NCI-H82 treated with DMSO at 0.1 percent for 48 hours (cell line): ENCODE measurements around the gene PHC2.

Experiments
- DNase-seq: peaks from one replicate; lab custom pipeline; 2025; ENCODE audit not compliant: unreplicated experiment; lab: John Stamatoyannopoulos, UW

The PHC2 gene

DNA sequence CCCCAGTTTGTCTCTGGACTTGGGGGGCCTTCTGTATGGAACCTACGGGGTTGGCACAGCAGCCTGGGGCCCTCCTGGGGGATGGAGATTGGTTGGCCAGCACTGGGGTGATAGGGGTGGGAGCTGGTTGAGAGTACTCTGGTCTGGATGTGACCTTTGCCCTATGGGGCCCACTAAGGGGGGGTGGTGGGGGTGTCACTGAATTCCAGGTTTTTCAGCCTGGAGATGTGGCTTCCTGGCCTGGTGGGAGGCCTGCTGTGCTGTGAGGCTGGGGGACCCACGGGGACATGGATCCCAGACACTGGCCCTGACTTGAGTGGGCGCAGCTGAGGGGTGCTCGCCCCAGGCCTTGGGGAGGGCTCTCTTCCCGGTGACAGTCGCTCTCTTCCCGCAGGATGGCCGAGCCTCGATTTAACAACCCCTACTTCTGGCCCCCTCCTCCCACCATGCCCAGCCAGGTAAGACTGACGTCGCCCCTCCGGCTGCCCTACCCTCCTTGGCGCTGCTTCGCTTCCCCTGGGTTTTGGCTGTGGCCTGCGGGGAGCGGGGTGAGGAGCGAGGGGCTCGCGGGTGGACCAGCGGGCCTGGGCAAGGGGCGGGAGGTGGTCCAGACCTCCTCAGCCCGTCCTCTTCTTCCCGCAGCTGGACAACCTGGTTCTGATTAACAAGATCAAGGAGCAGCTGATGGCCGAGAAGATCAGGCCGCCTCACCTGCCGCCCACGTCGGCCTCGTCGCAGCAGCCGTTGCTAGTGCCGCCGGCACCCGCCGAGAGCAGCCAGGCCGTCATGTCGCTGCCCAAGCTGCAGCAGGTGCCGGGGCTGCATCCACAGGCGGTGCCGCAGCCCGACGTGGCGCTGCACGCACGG lies 155.0 kb downstream of the PHC2 start:
- no peak for DNase-seq

DNA sequence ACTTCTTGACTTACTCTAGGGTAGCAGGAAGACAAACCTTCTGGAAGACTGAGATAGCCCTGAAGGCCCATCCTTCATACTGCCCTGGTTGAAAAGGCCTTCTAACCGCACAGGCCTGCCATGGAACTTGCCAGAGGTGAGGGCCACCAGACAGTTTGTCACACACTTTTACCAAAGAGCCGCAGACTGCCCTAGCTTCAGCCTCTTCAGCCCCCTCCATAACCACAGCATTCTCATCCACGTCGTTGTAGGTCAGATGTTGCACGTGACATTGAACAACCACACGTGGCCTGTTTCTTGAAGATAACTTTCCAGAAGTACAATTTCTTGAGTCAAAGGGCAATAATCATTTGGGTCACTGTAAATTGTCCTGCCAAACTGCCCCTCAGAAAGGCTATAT lies 155.7 kb downstream of the PHC2 start:
- DNase-seq: no peak

DNA sequence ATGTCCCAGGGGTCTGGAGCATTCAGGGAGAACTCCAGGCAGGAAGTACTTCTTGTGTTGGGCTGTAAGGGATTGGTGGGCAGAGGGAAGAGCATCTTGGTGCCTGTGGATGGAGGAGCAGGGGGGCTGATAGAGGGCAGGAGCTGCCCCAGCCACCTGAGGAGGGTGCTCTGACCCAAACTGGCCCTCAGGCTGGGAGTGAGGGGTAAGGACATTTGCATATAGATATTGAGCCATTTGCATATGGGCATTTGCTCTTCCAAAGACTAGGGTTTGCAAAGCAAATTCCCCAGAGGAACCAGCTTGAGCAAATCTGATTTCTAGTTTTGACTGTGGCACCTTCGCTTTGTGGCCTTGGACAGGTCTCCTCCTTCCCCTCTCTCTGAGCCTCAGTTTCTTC lies 156.4 kb downstream of the PHC2 start:
- DNase-seq: no peak

DNA sequence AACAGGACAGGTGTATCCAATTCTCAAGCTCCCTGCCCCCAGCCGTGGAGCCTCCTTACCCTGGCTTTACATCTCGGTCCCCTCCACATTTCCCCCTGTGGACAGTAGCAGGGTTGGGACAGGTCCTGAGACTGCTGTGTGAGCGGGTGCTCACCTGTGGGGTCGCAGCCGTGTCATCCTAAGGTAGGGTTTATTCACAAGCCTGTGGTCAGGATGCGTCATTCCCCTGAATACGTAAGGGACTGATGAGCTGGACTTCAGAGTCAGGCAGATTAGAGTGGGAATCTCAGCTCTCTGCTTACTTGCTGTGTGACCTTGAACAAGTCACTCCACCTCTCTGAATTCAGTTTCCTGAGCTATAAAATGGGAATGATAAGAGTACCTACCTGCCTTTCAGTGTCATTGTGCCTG lies 156.9 kb downstream of the PHC2 start:
- no peak for DNase-seq
